ENCODE measurements around the gene PINLYP. TPM values are rescaled to one million over a fixed set of nuclear protein-coding genes. Genes with fewer than 3 reads are reported as not detected.

PINLYP gene
- total and polyA plus RNA-seq, 2 experiments from 2014 or later: 7.8 to 11.1 TPM

- TF ChIP-seq, protein P1, sequence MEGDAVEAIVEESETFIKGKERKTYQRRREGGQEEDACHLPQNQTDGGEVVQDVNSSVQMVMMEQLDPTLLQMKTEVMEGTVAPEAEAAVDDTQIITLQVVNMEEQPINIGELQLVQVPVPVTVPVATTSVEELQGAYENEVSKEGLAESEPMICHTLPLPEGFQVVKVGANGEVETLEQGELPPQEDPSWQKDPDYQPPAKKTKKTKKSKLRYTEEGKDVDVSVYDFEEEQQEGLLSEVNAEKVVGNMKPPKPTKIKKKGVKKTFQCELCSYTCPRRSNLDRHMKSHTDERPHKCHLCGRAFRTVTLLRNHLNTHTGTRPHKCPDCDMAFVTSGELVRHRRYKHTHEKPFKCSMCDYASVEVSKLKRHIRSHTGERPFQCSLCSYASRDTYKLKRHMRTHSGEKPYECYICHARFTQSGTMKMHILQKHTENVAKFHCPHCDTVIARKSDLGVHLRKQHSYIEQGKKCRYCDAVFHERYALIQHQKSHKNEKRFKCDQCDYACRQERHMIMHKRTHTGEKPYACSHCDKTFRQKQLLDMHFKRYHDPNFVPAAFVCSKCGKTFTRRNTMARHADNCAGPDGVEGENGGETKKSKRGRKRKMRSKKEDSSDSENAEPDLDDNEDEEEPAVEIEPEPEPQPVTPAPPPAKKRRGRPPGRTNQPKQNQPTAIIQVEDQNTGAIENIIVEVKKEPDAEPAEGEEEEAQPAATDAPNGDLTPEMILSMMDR (conservative IDR thresholded peaks at IDR 0.05; ENCODE audit: low read depth in 2 of 2): no peak
- TF ChIP-seq EZH2 (IDR thresholded peaks at IDR 0.05; ENCODE audit: low read depth, unreplicated experiment): no peak
- TF ChIP-seq CREB1 (CRISPR knock-in tag; IDR thresholded peaks at IDR 0.05; ENCODE audit: low read depth): no peak
- no peak for TF ChIP-seq NANOG (IDR thresholded peaks at IDR 0.05; ENCODE audit: borderline replicate concordance)
These were observed 5.9 kb downstream of the PINLYP start (continued) for GRCh38 chr19:43581467-43581866.

DNA sequence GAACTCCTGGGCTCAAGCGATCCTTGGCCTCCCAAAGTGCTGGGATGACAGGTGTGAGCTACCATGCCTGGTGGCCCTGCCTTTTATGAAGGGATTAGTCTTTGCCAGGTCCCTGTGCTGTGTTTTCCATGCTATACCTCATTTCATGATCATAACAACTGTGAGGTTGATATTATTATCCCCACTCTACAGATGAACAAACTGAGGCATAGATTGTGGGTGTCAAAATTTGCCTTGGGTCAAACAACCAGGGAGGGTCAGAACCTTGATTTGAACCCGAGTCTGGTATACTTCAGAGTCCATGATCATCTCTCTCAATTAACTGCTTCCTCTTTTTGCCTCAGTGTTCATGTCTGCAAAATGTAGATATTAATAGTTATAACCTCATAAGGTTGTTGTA lies 6.9 kb downstream of the PINLYP start:
- Histone ChIP-seq H2AFZ (no peak overlapping the region), H3K4me3 (no peak overlapping the region), H3F3A (replicated peaks; ENCODE audit: low read depth) (no peaks in the 10 kb centered on the region), H3K4me2 (no peak overlapping the region), H3K79me2 (replicated peaks; ENCODE audit: insufficient read depth) (peaks cover 4% of the 10 kb centered on the region; the same call in 1 of the 2 replicates), H3K27ac (ENCODE audit: low read depth) (no peak overlapping the region), H3K36me3 (ENCODE audit: insufficient read depth) (no peaks in the 10 kb centered on the region; the same call in 1 of the 2 replicates), H3K9me2 (ENCODE audit: insufficient read depth) (no peaks in the 10 kb centered on the region), H4K20me1 (replicated peaks; ENCODE audit: insufficient read depth) (no peaks in the 10 kb centered on the region; the same call in 1 of the 2 replicates), H3K4me1 (ENCODE audit: insufficient read depth) (peaks cover 5% of the 10 kb centered on the region; the same call in 1 of the 2 replicates), H3K27me3 (ENCODE audit: insufficient read depth) (no peaks in the 10 kb centered on the region)
- no peaks in the 10 kb centered on the region; the same call in 2 of the 3 replicates for H3K9me3 Mint-ChIP-seq
- no peak overlapping the region for H3K4me3 Mint-ChIP-seq
- peaks cover 17% of the 10 kb centered on the region for H3K4me1 Mint-ChIP-seq
- no peak overlapping the region for H3K27ac Mint-ChIP-seq
- TF ChIP-seq STAT1 (IDR thresholded peaks at IDR 0.05; ENCODE audit: unreplicated experiment) (no peak), EZH2 (IDR thresholded peaks at IDR 0.05; ENCODE audit: low read depth, unreplicated experiment) (no peak), NANOG (IDR thresholded peaks at IDR 0.05; ENCODE audit: borderline replicate concordance) (no peak), CREB1 (CRISPR knock-in tag; IDR thresholded peaks at IDR 0.05; ENCODE audit: low read depth) (no peak), ETS1 (IDR thresholded peaks at IDR 0.05) (no peak), JUNB (IDR thresholded peaks at IDR 0.05; ENCODE audit: unreplicated experiment) (no peak), ZNF331 (CRISPR knock-in tag; IDR thresholded peaks at IDR 0.05; ENCODE audit: low read depth) (no peak), REST (IDR thresholded peaks at IDR 0.05; ENCODE audit: unreplicated experiment) (no peak), EZH2phosphoT487 (IDR thresholded peaks at IDR 0.05; ENCODE audit: unreplicated experiment) (no peak), ZNF114 (CRISPR knock-in tag; IDR thresholded peaks at IDR 0.05) (no peak)
- TF ChIP-seq, protein P2, sequence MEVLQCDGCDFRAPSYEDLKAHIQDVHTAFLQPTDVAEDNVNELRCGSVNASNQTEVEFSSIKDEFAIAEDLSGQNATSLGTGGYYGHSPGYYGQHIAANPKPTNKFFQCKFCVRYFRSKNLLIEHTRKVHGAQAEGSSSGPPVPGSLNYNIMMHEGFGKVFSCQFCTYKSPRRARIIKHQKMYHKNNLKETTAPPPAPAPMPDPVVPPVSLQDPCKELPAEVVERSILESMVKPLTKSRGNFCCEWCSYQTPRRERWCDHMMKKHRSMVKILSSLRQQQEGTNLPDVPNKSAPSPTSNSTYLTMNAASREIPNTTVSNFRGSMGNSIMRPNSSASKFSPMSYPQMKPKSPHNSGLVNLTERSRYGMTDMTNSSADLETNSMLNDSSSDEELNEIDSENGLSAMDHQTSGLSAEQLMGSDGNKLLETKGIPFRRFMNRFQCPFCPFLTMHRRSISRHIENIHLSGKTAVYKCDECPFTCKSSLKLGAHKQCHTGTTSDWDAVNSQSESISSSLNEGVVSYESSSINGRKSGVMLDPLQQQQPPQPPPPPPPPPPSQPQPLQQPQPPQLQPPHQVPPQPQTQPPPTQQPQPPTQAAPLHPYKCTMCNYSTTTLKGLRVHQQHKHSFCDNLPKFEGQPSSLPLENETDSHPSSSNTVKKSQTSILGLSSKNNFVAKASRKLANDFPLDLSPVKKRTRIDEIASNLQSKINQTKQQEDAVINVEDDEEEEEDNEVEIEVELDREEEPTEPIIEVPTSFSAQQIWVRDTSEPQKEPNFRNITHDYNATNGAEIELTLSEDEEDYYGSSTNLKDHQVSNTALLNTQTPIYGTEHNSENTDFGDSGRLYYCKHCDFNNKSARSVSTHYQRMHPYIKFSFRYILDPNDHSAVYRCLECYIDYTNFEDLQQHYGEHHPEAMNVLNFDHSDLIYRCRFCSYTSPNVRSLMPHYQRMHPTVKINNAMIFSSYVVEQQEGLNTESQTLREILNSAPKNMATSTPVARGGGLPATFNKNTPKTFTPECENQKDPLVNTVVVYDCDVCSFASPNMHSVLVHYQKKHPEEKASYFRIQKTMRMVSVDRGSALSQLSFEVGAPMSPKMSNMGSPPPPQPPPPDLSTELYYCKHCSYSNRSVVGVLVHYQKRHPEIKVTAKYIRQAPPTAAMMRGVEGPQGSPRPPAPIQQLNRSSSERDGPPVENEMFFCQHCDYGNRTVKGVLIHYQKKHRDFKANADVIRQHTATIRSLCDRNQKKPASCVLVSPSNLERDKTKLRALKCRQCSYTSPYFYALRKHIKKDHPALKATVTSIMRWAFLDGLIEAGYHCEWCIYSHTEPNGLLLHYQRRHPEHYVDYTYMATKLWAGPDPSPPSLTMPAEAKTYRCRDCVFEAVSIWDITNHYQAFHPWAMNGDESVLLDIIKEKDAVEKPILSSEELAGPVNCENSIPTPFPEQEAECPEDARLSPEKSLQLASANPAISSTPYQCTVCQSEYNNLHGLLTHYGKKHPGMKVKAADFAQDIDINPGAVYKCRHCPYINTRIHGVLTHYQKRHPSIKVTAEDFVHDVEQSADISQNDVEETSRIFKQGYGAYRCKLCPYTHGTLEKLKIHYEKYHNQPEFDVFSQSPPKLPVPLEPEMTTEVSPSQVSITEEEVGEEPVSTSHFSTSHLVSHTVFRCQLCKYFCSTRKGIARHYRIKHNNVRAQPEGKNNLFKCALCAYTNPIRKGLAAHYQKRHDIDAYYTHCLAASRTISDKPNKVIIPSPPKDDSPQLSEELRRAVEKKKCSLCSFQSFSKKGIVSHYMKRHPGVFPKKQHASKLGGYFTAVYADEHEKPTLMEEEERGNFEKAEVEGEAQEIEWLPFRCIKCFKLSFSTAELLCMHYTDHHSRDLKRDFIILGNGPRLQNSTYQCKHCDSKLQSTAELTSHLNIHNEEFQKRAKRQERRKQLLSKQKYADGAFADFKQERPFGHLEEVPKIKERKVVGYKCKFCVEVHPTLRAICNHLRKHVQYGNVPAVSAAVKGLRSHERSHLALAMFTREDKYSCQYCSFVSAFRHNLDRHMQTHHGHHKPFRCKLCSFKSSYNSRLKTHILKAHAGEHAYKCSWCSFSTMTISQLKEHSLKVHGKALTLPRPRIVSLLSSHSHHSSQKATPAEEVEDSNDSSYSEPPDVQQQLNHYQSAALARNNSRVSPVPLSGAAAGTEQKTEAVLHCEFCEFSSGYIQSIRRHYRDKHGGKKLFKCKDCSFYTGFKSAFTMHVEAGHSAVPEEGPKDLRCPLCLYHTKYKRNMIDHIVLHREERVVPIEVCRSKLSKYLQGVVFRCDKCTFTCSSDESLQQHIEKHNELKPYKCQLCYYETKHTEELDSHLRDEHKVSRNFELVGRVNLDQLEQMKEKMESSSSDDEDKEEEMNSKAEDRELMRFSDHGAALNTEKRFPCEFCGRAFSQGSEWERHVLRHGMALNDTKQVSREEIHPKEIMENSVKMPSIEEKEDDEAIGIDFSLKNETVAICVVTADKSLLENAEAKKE (CRISPR knock-in tag; IDR thresholded peaks at IDR 0.05): no peak
- H3K27me3 Mint-ChIP-seq (ENCODE audit: insufficient read depth, low read depth, poor library complexity): peaks cover 3% of the 10 kb centered on the region
- ATAC-seq: no peak
- no peak for DNase-seq (ENCODE audit: low spot score)
- peaks cover 11% of the 10 kb centered on the region for H3K36me3 Mint-ChIP-seq (ENCODE audit: low read depth)

Measured in GM23338 (cell line).